ENCODE data around the gene INTS11.

INTS11 gene

GRCh38 chr1:1286313-1287261 is 37.9 kb downstream of the INTS11 start:
- no peaks in the 10 kb centered on the region for H3K4me1 ChIP-seq (ENCODE audit: control insufficient read depth, insufficient read depth, low read length)
- H3K36me3 ChIP-seq (ENCODE audit: control insufficient read depth in 2 of 2, insufficient read depth in 1 of 2, low read length in 2 of 2): no peaks in the 10 kb centered on the region
- ChIA-PET CTCF (no interaction called here), POLR2A (interaction anchor here (1.1 kb wide), 1 partner anchor 13 kb away, joined by 3 read pairs; the partner anchor contains the start of gene UBE2J2)
- TF ChIP-seq ZSCAN30 (tag by site-specific recombination; IDR thresholded peaks at IDR 0.05) (no peak), ZBTB44 (tag by site-specific recombination; IDR thresholded peaks at IDR 0.05) (no peak), REST (tag by site-specific recombination; IDR thresholded peaks at IDR 0.05) (no peak), ZNF366 (tag by site-specific recombination; conservative IDR thresholded peaks at IDR 0.05) (no peak), ZNF518A (tag by site-specific recombination; conservative IDR thresholded peaks at IDR 0.05; ENCODE audit: low read depth) (no peak), SALL2 (tag by site-specific recombination; IDR thresholded peaks at IDR 0.05; ENCODE audit: borderline replicate concordance) (no peak), ZNF600 (tag by site-specific recombination; IDR thresholded peaks at IDR 0.05) (no peak), ZNF155 (tag by site-specific recombination; IDR thresholded peaks at IDR 0.05) (no peak), ZNF416 (tag by site-specific recombination; IDR thresholded peaks at IDR 0.05) (no peak), AEBP2 (tag by site-specific recombination; IDR thresholded peaks at IDR 0.05; ENCODE audit: borderline replicate concordance) (no peak), ZEB2 (tag by site-specific recombination; IDR thresholded peaks at IDR 0.05) (no peak), ZNF585B (tag by site-specific recombination; IDR thresholded peaks at IDR 0.05) (no peak), ZNF302 (tag by site-specific recombination; IDR thresholded peaks at IDR 0.05; ENCODE audit: low read depth) (no peak), ZBTB8A (tag by site-specific recombination; IDR thresholded peaks at IDR 0.05) (no peak), ZXDB (tag by site-specific recombination; IDR thresholded peaks at IDR 0.05) (no peak), ZNF341 (tag by site-specific recombination; IDR thresholded peaks at IDR 0.05; ENCODE audit: low read depth) (no peak), BCL11A (tag by site-specific recombination; IDR thresholded peaks at IDR 0.05; ENCODE audit: low read depth) (no peak), MYNN (tag by site-specific recombination; IDR thresholded peaks at IDR 0.05; ENCODE audit: borderline replicate concordance) (no peak), ZNF292 (tag by site-specific recombination; IDR thresholded peaks at IDR 0.05; ENCODE audit: borderline replicate concordance, low read depth) (no peak), ZNF280D (tag by site-specific recombination; IDR thresholded peaks at IDR 0.05) (no peak)
- no peak overlapping the region for H3K4me3 ChIP-seq (ENCODE audit: low read depth, low read length)
- no peaks in the 10 kb centered on the region for H3K9me3 ChIP-seq (ENCODE audit: control insufficient read depth, insufficient read depth, low read depth, low read length)
- no peak overlapping the region for H3K27ac ChIP-seq (ENCODE audit: extremely low read depth, low read depth, low read length)

All from HEK293 (cell line).